SIG-M5 (cell line): ENCODE results near the gene NOP9.

Experiments
- DNase-seq: peaks from one replicate; lab custom pipeline; 2025; lab: John Stamatoyannopoulos, UW

Gene NOP9, protein sequence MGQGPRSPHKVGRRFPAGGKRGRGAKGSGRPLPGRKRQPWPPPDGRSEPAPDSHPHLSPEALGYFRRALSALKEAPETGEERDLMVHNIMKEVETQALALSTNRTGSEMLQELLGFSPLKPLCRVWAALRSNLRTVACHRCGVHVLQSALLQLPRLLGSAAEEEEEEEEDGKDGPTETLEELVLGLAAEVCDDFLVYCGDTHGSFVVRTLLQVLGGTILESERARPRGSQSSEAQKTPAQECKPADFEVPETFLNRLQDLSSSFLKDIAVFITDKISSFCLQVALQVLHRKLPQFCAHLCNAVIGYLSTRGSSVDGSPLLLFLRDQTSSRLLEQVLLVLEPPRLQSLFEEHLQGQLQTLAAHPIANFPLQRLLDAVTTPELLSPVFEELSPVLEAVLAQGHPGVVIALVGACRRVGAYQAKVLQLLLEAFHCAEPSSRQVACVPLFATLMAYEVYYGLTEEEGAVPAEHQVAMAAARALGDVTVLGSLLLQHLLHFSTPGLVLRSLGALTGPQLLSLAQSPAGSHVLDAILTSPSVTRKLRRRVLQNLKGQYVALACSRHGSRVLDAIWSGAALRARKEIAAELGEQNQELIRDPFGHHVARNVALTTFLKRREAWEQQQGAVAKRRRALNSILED

DNA sequence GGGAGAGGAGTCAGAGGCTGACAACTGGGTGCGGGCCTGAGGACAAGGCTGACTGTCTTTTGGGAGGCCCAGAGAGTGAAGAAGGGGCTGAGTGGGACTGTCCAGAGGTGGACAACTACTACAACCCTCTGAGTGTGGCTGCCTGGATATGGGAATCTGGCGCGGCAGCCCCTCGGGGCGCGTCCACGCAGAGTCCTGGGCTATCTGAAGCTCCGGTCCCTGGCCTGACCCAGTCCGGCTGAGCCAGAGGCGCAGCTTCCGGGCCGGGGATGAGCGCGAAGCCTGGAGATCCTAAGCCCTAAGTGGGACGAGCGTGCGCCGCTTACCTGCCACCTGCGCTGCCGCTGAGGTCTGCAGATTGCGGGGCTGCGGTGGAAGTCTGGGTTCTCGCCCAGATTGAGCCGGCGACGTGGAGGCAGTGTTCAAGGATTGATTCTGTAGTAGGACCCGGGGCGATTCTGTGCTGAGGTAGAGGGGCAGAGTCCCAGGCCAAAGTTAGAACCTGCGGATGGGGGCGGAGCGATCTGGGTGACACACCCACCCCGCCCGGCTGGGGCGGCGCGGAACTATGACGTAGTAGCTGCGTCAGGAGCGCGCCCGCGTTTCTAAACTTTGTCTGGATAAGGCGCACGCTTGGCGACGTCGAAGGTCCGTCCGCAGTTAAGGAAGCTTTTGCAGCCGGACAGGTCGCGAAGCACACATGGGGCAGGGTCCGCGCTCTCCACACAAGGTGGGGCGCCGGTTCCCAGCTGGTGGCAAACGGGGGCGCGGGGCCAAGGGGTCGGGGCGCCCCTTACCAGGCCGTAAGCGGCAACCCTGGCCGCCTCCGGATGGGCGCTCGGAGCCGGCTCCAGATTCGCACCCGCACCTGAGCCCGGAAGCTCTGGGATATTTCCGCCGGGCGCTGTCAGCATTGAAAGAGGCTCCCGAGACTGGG, at the start of gene NOP9, which contains the start of gene DHRS1:
Gene NOP9 (plus strand): TSS at position 596 of the 937 bp plus-strand sequence. CDS start 105 bp downstream, at position 701.
Gene DHRS1 (minus strand): TSS at position 526 of the 937 bp plus-strand sequence. CDS start 674 bp downstream, outside the sequence.
- DNase-seq = no peak

DNA sequence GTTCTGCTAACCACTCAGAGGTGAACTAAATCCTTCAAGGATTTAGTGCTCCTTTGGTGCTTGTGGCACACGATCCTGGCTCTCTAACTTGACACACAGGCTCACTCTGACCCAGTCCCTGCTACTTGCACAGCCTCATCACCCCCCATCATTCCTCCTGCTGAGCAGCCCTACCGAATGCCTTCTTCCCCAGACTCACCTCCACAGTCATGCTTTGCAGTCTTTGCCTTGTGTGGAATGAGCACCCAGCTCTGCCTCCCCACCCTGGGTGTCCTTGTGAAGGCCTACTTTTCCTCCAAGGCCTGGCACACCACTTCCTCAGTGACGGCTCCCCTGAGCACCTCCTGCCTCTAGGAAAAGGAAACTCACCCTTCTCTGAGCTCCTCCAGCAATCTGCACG, 49.3 kb upstream of the NOP9 start:
- no peak for DNase-seq

DNA sequence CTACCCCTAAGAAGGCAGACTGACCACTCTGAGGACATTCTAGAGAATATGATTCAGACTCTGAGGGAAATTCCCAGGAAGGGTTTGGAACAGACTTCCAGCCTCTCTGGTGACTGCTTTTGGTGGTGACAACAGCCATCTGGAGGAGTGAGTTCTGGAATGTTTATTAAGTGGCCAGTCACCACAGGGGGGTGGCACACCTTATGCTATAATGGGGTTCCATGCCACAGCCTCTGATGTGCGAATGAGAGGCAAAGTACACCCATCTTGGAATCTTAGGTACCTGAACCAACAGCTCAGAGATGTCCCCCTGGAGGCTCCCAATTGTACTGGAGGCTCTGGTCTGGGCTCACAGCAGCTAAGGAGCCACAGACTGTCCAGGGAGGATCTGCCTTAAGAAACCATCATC, 47.8 kb upstream of the NOP9 start:
- DNase-seq = no peak

DNA sequence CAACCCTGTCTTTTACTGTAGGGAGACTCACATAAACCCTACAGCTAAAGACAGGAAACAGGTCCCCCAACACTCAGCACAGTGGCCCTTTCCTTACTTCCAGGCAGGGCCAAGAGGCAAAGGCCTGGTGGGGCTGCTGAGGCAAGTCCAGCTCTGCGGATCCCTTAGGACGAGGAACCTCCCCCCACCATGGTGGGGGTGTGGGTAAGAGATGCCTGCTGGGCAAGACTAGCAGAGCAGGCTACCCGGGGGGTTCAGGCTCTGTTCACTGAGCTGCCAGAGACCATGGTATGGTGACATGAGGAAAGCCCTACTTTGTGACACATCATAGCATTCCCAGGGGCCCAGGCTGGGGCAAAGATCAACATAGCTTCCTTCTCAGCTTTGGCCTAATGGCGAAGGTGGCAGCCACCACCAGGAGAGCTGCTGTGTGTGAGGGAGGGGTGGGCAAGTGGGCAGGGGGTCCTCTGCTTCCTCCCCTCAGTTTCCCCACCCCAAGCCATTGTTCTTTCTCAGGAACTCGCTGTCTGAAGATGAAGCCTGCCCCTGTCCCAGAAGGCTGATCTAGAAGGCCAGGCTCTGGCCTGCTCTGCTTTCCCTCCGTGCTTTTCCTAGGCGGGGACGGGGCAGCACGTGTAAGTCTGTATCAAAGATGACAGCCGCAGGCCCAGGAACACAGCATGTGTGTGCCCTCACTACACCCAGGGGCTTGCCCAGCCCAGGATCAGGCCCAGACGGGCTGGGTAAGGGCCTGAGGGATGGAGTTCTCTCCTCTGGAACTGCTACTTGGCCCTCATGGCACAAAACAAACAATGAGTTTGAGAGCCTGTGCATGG, 47.1 kb upstream of the NOP9 start:
- no peak for DNase-seq

DNA sequence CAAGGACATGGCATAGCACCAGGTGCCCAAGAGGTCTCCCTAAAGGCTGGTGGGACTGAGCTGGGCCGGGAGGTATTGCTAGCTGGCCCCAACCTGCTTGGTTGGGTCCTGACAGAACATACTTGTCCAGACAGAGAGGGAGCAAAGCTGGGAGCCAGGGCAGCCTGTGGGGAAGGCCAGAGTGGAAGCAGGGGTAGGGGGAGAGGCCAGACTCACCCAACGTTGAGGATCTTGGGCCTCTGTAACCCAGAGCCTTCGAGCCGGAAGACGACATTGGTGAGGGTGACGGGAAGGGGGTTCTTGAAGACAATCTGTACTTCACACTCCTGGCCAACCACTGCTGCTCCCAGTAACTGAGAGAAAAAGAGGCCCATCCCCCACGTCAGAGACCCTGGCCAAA, 45.7 kb upstream of the NOP9 start:
- no peak for DNase-seq

DNA sequence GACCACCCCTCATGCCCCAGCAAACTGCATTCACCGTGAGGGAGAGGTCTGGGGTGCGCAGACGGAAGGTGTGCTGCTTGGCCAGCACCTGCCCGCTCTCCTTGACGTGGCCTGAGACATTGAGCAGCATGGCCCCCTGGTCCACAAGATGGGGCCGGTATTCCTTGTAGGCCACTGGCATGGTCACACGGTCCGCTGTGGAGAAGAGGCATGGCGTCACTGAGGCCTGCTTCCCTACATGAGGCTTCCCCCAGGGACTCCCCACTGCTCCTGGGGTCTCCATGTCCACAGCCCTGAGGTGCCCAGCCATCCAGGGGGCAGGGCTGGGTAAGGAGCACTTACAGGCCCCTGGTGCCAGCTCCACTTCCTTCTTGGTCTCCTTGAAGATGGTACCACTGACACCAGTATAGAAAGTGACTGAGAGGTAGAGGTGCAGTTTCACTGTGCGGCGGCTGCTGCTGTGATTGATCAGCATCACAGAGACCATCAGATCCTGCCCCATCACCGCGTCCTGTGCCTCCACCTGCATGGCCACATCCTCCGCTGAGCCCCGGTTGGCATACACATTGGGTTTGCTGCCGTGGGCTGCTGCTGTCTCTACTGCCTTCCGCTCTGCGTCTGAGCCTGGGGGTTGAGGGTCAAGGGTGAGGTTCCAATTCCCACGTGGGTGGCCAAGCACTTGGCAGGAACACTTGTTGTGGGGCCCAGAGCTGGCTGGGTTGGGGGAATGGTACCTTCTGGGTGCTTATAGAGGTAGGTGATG, 44.8 kb upstream of the NOP9 start:
- DNase-seq = no peak

DNA sequence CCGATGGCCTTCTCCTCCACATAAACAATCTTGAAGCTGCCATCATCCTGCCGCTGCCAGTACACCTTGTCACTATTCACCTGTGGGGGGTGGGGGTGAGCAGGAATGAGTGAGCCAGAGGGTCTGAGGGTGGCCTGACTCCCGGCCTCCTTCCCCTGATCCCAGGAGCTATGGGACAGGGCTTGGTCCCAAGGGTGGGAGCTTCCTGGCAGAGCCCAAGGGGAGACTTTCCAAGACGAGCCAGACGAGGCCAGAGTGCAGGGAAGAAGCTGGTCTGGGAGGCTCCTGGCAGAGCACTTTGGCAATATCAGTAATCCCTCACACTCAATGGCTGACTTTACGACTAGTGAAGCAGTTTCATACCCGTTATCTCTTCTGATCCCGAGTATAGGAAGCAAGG, 44.2 kb upstream of the NOP9 start:
- DNase-seq = no peak

DNA sequence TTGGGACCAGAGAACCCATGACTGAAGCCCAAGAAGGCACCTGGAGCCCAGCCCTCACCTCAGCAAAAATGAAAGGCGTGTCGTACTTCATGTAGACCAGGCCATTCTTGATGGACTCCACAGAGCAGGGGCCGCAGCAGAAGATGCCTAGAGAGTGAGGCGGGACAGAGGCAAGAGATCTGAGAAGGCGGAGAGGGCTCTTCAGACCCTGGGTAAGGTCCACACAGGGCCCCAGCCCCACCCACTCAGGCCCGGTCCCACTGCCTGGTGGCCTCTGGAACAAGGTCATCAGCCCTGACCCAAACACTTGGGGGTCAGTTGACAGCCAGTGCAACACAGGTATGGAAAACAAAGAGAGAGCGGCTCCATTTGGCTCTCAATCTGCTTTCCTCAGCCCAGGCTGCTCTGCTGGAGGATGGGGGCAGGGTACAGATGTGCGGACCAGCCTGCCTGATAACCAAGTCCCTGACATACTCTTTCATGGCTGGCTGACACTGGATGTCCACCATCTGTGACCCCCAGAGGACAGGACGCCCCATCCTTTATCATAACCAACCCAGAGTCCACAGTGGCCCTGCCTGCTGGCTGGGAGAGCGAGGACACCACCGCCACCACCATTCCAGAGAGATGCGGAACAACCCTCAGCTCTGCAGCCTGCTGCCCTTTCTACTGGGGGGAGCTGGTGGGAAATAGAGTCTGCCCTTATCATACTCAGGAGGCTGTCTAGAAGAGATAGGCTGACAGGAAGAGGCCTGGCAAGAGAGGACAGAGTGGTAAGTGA, 43.5 kb upstream of the NOP9 start:
- DNase-seq = no peak

DNA sequence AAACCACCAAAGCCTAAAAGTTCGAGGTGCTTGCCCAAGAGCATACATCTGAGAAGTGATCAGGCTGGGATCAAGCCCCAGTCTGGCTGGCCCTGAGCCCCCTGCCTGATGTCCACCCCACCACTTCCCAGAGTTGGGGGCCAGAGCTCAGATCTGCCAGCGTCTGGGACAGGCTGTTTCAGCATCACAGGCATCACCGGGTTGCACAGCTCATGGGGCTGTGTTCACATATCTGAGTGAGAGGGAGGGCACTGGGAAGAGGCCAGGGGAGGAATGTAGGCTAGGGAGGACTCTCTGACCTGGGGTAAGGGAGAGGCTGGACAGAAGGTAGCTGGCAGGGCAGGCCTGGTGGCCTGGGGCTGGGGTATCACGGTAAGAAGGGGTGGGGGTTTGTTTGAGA, 42.7 kb upstream of the NOP9 start:
- no peak for DNase-seq

DNA sequence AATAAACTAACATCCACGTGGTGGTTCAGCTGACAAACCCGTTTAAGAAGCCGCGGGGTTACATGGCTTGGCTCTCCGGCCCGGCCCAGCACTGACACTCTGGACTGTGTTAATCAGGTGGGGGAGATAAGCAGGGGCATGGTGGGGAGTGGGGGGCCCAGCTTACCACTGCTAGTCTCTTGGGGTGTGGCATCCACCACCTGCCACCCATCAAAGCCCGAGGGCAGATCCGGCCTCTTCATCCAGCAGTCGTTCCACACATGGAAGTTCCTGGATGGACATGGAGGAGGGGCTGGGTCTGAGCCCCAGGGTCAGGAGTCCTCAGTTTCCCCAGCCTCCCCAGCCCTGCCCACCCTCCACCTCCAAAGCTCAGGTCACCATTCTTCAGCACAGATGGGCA, 41.5 kb upstream of the NOP9 start:
- no peak for DNase-seq

DNA sequence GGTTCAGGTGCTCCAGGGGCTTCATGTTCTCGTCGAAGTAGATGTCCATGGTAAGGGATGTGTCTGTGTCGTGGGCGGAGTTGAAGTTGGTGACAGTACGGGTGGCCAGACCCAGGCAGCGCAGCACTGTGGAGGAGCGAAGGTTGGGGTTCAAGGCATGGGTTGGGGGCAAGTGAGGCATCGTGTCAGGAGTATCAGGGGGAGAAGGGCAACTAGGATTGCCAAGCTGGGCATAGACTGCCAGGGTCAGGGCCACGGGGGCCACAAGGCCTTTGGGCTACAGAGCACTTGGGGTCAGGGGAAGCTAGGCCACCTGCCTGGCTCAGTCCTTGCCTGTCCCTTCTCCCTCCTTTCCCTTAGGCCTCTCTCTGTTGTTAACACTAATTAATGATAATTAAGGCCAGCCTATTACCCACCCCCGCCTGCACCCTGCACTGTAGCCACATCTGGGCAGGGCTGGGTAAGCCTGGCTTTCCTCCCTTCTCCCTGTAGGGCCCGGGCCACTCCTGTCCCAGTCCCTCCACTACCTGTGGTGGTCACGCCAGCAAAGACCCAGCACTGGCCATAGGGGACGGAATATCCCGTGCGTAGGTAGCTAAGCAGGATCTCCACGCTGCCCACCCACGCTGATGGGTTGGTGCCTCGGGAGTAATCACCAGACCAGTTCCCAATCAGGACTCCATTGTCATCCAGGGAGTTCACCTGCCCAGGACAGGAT, 40.9 kb upstream of the NOP9 start:
- no peak for DNase-seq

DNA sequence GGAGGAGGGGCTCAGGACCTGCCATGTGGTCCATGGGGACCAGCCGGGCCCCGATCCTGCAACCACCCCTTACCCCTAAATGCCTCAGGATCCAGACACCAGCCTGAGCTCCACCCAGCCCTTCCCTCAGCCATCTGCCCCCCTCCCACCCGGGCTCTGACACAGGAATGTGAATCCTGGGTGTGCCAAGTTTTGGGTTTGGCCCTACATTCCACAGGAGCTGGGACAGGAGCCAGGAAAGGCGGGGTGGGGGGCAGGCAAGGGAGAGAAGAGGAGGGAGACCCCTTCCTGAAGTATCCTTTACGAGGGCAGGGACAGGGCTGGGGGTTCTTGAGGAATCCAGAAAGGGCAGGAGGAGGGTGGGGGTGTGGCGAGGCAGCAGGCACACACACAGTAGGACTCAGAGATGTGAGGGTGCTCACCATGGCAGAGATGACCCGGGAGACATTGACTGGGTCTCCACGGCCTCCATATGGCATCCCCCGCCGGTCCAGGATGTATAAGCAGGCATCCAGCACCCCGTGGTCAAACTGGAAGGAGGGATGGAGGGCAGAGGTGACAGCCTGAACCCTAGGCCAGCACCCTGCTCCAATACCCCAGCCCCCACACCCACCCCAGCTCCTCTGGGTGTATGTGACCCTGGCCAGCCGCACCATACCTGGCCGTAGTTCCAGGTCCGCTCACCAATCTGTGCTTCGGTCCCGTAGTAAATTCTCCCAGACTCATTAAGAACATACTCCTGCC, 40.2 kb upstream of the NOP9 start:
- DNase-seq = no peak

DNA sequence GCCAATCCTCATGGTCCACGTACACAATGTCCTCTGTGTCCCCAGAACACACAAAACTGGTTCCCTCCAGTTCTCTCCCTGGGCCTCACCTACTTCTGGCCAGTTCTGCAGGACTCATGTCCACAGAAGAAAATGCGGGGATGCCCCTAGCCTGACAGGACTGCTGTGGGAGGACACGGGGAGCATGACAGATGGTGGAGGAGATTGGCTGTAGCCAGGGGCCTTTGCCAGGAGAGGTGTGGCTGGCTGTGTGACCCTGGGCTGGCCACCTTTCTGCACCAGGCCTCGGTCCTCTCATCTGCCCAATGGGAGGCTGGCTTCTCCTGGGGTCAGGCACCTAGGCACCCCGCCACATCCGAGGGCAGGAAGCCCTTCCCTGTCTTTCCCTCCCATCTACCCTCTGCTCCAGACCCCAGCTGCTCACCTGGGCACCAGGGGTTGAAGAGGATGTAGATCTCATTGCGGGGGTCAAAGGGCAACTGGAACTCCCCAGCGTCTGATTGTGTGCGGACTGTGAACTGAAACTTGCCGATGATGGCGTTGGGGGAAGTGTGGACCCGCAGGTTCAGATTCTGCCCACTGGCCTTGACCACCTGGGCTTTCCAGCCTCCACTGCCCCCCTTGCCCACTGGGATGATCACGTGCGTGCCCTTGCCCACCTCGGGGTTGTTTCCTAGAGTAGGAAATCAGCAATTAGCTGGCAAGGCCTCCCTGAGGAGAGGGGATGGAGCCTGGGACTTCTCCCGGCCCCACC, 39.4 kb upstream of the NOP9 start:
- no peak for DNase-seq

DNA sequence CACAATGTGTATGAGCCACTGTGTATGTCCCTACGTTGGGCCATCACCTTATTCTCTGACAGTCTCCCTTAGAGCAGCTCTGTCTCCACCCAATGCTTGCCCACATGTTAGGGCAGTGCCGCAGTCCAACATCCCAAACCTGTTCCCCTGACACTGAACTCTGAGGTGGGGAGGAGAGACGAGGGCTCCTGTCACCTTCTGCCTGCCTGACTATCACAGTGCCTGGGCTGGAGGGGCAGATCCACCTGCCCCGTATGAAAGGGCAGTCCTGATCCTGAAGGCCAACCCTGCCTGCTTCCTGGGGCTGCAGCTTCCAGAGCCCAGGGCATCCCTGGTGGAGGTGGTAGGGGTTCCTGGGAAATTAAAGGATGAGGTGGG, 38.9 kb upstream of the NOP9 start:
- no peak for DNase-seq

DNA sequence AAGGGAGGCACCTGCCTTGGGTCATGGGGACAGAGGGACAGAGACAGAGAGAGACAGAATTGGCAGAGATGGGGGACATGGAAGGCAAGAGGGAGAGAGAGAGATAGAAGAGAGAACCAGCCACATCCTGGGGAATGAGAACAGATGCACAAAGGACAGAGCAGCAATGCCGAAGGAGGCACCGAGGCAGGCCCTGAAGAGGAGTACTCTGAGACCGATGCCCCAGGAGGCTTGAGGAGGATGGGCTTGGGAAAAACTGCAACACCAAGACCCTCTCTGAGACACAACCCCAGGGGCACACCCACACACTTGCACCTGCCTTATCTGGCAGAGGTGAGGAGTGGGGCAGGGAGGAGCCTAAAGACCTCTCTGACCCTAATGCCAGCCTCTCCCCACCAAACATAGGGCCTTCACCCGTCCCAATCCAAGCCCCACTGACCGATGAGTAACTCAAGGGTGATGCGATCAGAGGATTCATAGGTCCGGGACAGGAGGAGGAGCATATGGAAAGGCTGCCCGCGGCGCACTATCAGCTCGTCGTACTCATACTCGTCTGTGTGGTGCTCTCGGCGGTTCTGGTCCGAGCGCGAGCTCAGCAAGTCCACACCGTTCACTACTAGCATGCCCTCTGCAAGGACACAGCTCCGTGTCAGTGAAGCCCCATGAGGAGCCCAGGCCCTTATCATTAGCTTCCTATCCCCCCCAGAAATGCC, 38.2 kb upstream of the NOP9 start:
- no peak for DNase-seq

DNA sequence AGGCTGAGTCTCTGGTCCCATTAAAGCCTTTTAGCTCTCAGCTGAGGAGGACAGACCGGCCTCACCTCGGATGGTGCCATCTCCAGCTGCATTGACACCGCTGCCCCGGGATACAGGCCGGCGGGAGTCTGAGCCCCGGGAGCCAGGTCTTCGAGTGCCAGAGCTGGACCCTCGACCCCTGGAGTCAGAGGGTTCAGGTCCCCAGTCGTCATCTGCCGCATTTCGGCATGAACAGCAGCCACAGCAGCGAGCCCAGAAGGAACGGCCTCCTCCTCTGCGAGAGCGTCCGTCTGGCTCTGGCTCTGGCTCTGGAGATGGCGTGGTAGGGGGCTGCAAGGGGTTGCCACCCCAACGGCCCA, 37.7 kb upstream of the NOP9 start:
- no peak for DNase-seq
